Measurements from ENCODE around the gene EPG5. TPM values are rescaled to one million over a fixed set of nuclear protein-coding genes. Genes with fewer than 3 reads are reported as not detected.

EPG5 gene
- polyA plus RNA-seq, 1 of the 3 experiments (the other 2 are of a cell fraction) = 13.6 TPM

DNA sequence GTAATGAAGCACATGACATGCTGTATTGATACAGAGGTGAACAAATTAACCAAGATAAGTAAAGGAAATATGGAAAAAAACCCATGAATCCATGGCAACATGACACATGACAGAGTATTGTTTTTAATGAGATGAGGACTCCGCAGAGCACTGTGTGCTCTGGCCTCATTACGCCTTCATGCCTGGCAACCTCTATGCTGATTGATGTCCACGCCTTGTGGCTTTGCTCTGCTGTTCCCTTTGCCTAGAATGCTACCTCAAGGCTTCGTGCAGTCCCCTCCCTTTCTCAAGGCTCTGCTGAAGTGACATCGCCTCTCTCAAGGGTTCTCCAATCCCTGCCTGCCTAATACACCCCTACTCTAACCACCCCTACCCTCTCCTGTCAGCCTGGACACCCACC, 133.3 kb downstream of the EPG5 start:
- Histone ChIP-seq H3K9me2 (no peaks in the 10 kb centered on the region), H3K27ac (ENCODE audit: low read depth in 2 of 2, low read length in 1 of 2) (no peak overlapping the region), H3K4me2 (no peak overlapping the region), H3K79me2 (ENCODE audit: insufficient read depth) (no peaks in the 10 kb centered on the region), H3F3A (replicated peaks; ENCODE audit: insufficient read depth) (no peaks in the 10 kb centered on the region), H2AFZ (ENCODE audit: low read depth) (no peak overlapping the region), H3K4me1 (ENCODE audit: control insufficient read depth in 1 of 2, insufficient read depth in 2 of 2, low read depth in 1 of 2, low read length in 1 of 2) (peaks cover 6 to 15% of the 10 kb centered on the region in 2 experiments; a peak in 2 of 4 replicates), H3K36me3 (replicated peaks in 1 of 2; ENCODE audit: control insufficient read depth in 1 of 2, insufficient read depth in 2 of 2, low read length in 1 of 2) (no peaks in the 10 kb centered on the region), H3K4me3 (ENCODE audit: low read depth in 2 of 2, low read length in 1 of 2) (no peak overlapping the region), H4K20me1 (ENCODE audit: insufficient read depth) (no peaks in the 10 kb centered on the region), H3K9ac (no peak overlapping the region), H3K9me3 (no peaks in the 10 kb centered on the region), H3K27me3 (ENCODE audit: insufficient read depth) (no peaks in the 10 kb centered on the region)
- no peak for DNase-seq
- ChIA-PET CTCF (interaction anchor here (0.6 to 1.1 kb wide), 3 partner anchors 59 to 111 kb away, joined by 3 read pairs; no protein-coding TSS in a partner anchor), POLR2A (no interaction called here)
- 85% methylated on average over 5 of the region's 5 CpGs for WGBS (ENCODE audit: low lambda C conversion rate)
- no peak for TF ChIP-seq MXI1 (IDR thresholded peaks at IDR 0.05; ENCODE audit: low read depth, low read length)
- no peak for TF ChIP-seq SIN3A (IDR thresholded peaks at IDR 0.05; ENCODE audit: borderline replicate concordance, low read depth, low read length)
- TF ChIP-seq, protein P1, sequence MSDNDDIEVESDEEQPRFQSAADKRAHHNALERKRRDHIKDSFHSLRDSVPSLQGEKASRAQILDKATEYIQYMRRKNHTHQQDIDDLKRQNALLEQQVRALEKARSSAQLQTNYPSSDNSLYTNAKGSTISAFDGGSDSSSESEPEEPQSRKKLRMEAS (IDR thresholded peaks at IDR 0.05; ENCODE audit: low read depth) = no peak
- TF ChIP-seq GATA2 (CRISPR knock-in tag; IDR thresholded peaks at IDR 0.05) = no peak
- no peak for TF ChIP-seq SMC3 (IDR thresholded peaks at IDR 0.05; ENCODE audit: low read depth, low read length)
- no peak for TF ChIP-seq EZH2phosphoT487 (IDR thresholded peaks at IDR 0.05; ENCODE audit: borderline replicate concordance, low read depth)
- no peak for TF ChIP-seq RCOR1 (IDR thresholded peaks at IDR 0.05; ENCODE audit: low read length)
- TF ChIP-seq, protein P2, sequence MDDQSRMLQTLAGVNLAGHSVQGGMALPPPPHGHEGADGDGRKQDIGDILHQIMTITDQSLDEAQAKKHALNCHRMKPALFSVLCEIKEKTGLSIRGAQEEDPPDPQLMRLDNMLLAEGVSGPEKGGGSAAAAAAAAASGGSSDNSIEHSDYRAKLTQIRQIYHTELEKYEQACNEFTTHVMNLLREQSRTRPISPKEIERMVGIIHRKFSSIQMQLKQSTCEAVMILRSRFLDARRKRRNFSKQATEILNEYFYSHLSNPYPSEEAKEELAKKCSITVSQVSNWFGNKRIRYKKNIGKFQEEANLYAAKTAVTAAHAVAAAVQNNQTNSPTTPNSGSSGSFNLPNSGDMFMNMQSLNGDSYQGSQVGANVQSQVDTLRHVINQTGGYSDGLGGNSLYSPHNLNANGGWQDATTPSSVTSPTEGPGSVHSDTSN (IDR thresholded peaks at IDR 0.05) = no peak
- no peak for TF ChIP-seq MEF2A (IDR thresholded peaks at IDR 0.05; ENCODE audit: borderline replicate concordance, low read depth)
- TF ChIP-seq, protein P3, sequence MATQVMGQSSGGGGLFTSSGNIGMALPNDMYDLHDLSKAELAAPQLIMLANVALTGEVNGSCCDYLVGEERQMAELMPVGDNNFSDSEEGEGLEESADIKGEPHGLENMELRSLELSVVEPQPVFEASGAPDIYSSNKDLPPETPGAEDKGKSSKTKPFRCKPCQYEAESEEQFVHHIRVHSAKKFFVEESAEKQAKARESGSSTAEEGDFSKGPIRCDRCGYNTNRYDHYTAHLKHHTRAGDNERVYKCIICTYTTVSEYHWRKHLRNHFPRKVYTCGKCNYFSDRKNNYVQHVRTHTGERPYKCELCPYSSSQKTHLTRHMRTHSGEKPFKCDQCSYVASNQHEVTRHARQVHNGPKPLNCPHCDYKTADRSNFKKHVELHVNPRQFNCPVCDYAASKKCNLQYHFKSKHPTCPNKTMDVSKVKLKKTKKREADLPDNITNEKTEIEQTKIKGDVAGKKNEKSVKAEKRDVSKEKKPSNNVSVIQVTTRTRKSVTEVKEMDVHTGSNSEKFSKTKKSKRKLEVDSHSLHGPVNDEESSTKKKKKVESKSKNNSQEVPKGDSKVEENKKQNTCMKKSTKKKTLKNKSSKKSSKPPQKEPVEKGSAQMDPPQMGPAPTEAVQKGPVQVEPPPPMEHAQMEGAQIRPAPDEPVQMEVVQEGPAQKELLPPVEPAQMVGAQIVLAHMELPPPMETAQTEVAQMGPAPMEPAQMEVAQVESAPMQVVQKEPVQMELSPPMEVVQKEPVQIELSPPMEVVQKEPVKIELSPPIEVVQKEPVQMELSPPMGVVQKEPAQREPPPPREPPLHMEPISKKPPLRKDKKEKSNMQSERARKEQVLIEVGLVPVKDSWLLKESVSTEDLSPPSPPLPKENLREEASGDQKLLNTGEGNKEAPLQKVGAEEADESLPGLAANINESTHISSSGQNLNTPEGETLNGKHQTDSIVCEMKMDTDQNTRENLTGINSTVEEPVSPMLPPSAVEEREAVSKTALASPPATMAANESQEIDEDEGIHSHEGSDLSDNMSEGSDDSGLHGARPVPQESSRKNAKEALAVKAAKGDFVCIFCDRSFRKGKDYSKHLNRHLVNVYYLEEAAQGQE (IDR thresholded peaks at IDR 0.05; ENCODE audit: low read depth, low read length) = no peak
- no peak for TF ChIP-seq NFIC (IDR thresholded peaks at IDR 0.05; ENCODE audit: borderline replicate concordance)
- TF ChIP-seq TEAD4 (IDR thresholded peaks at IDR 0.05; ENCODE audit: borderline replicate concordance, insufficient read depth) = no peak
- TF ChIP-seq, protein P4, sequence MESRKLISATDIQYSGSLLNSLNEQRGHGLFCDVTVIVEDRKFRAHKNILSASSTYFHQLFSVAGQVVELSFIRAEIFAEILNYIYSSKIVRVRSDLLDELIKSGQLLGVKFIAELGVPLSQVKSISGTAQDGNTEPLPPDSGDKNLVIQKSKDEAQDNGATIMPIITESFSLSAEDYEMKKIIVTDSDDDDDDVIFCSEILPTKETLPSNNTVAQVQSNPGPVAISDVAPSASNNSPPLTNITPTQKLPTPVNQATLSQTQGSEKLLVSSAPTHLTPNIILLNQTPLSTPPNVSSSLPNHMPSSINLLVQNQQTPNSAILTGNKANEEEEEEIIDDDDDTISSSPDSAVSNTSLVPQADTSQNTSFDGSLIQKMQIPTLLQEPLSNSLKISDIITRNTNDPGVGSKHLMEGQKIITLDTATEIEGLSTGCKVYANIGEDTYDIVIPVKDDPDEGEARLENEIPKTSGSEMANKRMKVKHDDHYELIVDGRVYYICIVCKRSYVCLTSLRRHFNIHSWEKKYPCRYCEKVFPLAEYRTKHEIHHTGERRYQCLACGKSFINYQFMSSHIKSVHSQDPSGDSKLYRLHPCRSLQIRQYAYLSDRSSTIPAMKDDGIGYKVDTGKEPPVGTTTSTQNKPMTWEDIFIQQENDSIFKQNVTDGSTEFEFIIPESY (IDR thresholded peaks at IDR 0.05; ENCODE audit: borderline replicate concordance, low read depth) = no peak

Measured in SK-N-SH (cell line).